GM10248 (cell line): Measurements from ENCODE around the gene NUP98.

ENCODE experiments used
- CTCF ChIA-PET: fragments of 300-600 bp; sonication (Branson Sonifier 250); formaldehyde crosslinking; extraction: SDS; loops from one replicate; lab custom pipeline; 2021; ENCODE audit warnings: antibody characterized with exemption; lab: Yijun Ruan, JAX
- POLR2A ChIA-PET: fragments of 350-650 bp; sonication (Branson Sonifier 250); formaldehyde crosslinking; extraction: SDS; loops from one replicate; lab custom pipeline; 2020; ENCODE audit warnings: antibody characterized with exemption; lab: Yijun Ruan, JAX
- DNase-seq: peaks from one replicate; pipeline ENCODE4 v3.0.0; 2012; ENCODE audit errors: extremely low spot score
- CTCF ChIP-seq: IDR thresholded peaks from 2 replicates; pipeline ENCODE4 v1.5.1; 2012; ENCODE audit warnings: mild to moderate bottlenecking, low read depth; ENCODE audit errors: extremely low read depth, missing control alignments, control extremely low read depth

Gene NUP98

GRCh38 chr11:3720997-3721396, 76.4 kb downstream of the NUP98 start:
- CTCF ChIA-PET = interaction anchor here (0.9 kb wide), 1 partner anchor 23 kb away, joined by 3 read pairs; no protein-coding TSS in a partner anchor
- POLR2A ChIA-PET = no interaction called here

GRCh38 chr11:3712274-3712673, 85.1 kb downstream of the NUP98 start:
- ChIA-PET POLR2A (no interaction called here), CTCF (interaction anchor here (2.6 kb wide), 1 partner anchor 95 kb away, joined by 8 read pairs; the partner anchor contains the start of gene PGAP2)
- no peak for DNase-seq
- TF ChIP-seq CTCF = no peak

More at GRCh38 chr11:3720997-3721396, 76.4 kb downstream of the NUP98 start:
- DNase-seq = no peak
- TF ChIP-seq CTCF = no peak

GRCh38 chr11:3710485-3711259, 86.7 kb downstream of the NUP98 start:
- ChIA-PET CTCF (interaction anchor here (0.8 to 2.6 kb wide), 3 partner anchors 9 to 97 kb away, joined by 3 to 8 read pairs (median 6); partner anchors contain the start of gene PGAP2), POLR2A (no interaction called here)
- no peak for TF ChIP-seq CTCF
- DNase-seq = no peak

GRCh38 chr11:3709977-3710376, 87.4 kb downstream of the NUP98 start:
- ChIA-PET POLR2A (no interaction called here), CTCF (interaction anchor here (0.8 to 2.6 kb wide), 2 partner anchors 13 to 98 kb away, joined by 3 to 8 read pairs; partner anchors contain the start of gene PGAP2)
- DNase-seq = no peak
- no peak for TF ChIP-seq CTCF

GRCh38 chr11:3707176-3707575, 90.2 kb downstream of the NUP98 start:
- DNase-seq = no peak
- no peak for TF ChIP-seq CTCF
- POLR2A ChIA-PET = no interaction called here
- CTCF ChIA-PET = no interaction called here

GRCh38 chr11:3703383-3703782, 94.0 kb downstream of the NUP98 start:
- POLR2A ChIA-PET = no interaction called here
- CTCF ChIA-PET = interaction anchor here (1.0 kb wide), 1 partner anchor 106 kb away, joined by 3 read pairs; no protein-coding TSS in a partner anchor
- TF ChIP-seq CTCF = no peak
- no peak for DNase-seq
